ENCODE measurements around the gene R3HDML.

Gene R3HDML

DNA sequence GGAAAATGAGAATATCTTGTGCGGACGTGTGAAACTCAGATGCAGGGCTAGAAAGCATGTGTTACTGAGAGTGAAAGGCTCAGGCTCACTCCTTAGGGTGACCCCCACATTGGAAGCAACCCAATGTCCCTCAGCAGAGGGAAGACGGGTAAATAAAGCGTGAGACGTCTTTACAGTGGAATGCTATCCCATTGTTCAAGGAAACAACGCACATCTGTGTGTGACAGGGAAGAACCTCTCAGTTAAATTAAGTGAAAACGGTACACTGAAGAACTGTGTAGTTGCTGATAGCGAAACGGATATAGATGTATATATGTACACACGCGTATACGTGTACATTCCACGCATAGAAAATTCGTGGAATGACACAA, 19.5 kb downstream of the R3HDML start:
- H3K27ac ChIP-seq (ENCODE audit: low read length) = no peak overlapping the region
- H3K27me3 ChIP-seq (ENCODE audit: insufficient read depth, low read length, poor library complexity) = peaks cover 17% of the 10 kb centered on the region
- H3K9me3 ChIP-seq (ENCODE audit: insufficient read depth, low read length, severe bottlenecking) = no peaks in the 10 kb centered on the region
- no peak overlapping the region for H2AFZ ChIP-seq (ENCODE audit: low read depth, low read length)
- no peak overlapping the region for H3K4me3 ChIP-seq (ENCODE audit: low read depth in 1 of 2, low read length in 2 of 2)
- H4K20me1 ChIP-seq (ENCODE audit: insufficient read depth, low read length) = peaks cover 3% of the 10 kb centered on the region; the same call in 1 of the 2 replicates
- no peak for ATAC-seq (ENCODE audit: insufficient read depth, low read depth)
- no peaks in the 10 kb centered on the region for H3K36me3 ChIP-seq (ENCODE audit: insufficient read depth, low read length)
- no peaks in the 10 kb centered on the region for H3K4me1 ChIP-seq (ENCODE audit: insufficient read depth, low read length)
- TF ChIP-seq, protein P1, sequence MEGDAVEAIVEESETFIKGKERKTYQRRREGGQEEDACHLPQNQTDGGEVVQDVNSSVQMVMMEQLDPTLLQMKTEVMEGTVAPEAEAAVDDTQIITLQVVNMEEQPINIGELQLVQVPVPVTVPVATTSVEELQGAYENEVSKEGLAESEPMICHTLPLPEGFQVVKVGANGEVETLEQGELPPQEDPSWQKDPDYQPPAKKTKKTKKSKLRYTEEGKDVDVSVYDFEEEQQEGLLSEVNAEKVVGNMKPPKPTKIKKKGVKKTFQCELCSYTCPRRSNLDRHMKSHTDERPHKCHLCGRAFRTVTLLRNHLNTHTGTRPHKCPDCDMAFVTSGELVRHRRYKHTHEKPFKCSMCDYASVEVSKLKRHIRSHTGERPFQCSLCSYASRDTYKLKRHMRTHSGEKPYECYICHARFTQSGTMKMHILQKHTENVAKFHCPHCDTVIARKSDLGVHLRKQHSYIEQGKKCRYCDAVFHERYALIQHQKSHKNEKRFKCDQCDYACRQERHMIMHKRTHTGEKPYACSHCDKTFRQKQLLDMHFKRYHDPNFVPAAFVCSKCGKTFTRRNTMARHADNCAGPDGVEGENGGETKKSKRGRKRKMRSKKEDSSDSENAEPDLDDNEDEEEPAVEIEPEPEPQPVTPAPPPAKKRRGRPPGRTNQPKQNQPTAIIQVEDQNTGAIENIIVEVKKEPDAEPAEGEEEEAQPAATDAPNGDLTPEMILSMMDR (IDR thresholded peaks at IDR 0.05; ENCODE audit: borderline replicate concordance, extremely low read depth, low read length, poor library complexity, severe bottlenecking) = no peak
- no peak for TF ChIP-seq EZH2 (IDR thresholded peaks at IDR 0.05; ENCODE audit: borderline replicate concordance, low read depth, low read length, severe bottlenecking)
- no peak for DNase-seq
- no peaks in the 10 kb centered on the region for H3K79me2 ChIP-seq (ENCODE audit: insufficient read depth, low read length)
- H3K9ac ChIP-seq (ENCODE audit: low read depth, low read length) = no peak overlapping the region
- no peak overlapping the region for H3K4me2 ChIP-seq (ENCODE audit: insufficient read depth, low read length)

DNA sequence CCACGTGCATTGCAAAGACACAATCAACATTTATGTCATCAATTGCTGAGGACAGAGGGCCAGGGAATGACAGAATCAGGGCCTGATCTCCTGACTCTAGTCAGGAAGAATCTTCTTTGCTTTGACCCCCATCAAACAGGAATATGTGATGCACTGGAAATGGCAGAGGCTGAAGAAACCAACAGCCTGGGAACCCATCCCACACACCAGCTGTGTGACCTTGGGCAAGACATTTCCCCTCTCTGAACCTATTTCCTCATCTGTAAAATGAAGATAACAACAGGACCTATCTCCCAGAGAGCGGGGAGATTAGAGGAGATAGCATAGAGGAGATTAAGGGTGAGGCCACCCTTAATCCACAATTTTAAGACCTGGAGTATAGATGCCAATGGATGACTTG, 20.2 kb downstream of the R3HDML start:
- Histone ChIP-seq H3K36me3 (ENCODE audit: insufficient read depth, low read length) (no peaks in the 10 kb centered on the region), H2AFZ (ENCODE audit: low read depth, low read length) (no peak overlapping the region), H3K4me1 (ENCODE audit: insufficient read depth, low read length) (no peaks in the 10 kb centered on the region), H3K4me3 (ENCODE audit: low read depth in 1 of 2, low read length in 2 of 2) (no peak overlapping the region), H3K79me2 (ENCODE audit: insufficient read depth, low read length) (no peaks in the 10 kb centered on the region), H3K27me3 (ENCODE audit: insufficient read depth, low read length, poor library complexity) (peaks cover 20% of the 10 kb centered on the region), H3K9ac (ENCODE audit: low read depth, low read length) (no peak overlapping the region), H4K20me1 (ENCODE audit: insufficient read depth, low read length) (peaks cover 3% of the 10 kb centered on the region; the same call in 1 of the 2 replicates), H3K9me3 (ENCODE audit: insufficient read depth, low read length, severe bottlenecking) (no peaks in the 10 kb centered on the region), H3K4me2 (ENCODE audit: insufficient read depth, low read length) (no peak overlapping the region), H3K27ac (ENCODE audit: low read length) (no peak overlapping the region)
- no peak for DNase-seq
- no peak for ATAC-seq (ENCODE audit: insufficient read depth, low read depth)
- no peak for TF ChIP-seq EZH2 (IDR thresholded peaks at IDR 0.05; ENCODE audit: borderline replicate concordance, low read depth, low read length, severe bottlenecking)
- TF ChIP-seq, protein P1 (IDR thresholded peaks at IDR 0.05; ENCODE audit: borderline replicate concordance, extremely low read depth, low read length, poor library complexity, severe bottlenecking) = no peak

DNA sequence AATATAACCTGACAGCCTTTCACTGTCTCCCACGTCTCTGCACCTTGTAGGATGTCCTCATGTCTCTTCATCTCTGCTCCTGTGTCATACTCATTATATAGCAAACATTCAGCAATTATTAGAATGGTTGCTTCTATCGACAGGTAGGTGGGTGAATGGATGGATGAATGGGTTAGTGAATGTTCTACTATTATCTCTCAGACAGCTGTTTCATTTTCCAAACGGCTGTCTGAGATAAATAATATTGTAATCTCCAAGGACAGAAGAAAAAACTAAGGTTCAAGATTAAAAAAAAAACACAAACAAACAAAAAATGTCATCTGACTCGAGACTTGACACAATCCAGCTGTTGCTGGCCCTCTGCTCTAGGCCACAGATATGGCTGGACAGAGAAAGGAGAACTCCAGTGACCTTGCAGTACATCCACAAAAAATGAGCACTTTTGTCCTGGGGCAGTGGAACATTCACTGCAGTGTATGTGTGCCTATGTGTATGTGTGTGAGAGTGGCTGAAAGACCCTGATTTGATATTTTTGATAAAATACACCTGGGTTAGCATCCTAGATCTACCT, 20.8 kb downstream of the R3HDML start:
- Histone ChIP-seq H2AFZ (ENCODE audit: low read depth, low read length) (no peak overlapping the region), H3K79me2 (ENCODE audit: insufficient read depth, low read length) (no peaks in the 10 kb centered on the region), H3K9me3 (ENCODE audit: insufficient read depth, low read length, severe bottlenecking) (no peaks in the 10 kb centered on the region), H3K9ac (ENCODE audit: low read depth, low read length) (no peak overlapping the region), H3K4me2 (ENCODE audit: insufficient read depth, low read length) (no peak overlapping the region), H4K20me1 (ENCODE audit: insufficient read depth, low read length) (no peaks in the 10 kb centered on the region), H3K4me3 (ENCODE audit: low read depth in 1 of 2, low read length in 2 of 2) (no peak overlapping the region), H3K27ac (ENCODE audit: low read length) (no peak overlapping the region), H3K4me1 (ENCODE audit: insufficient read depth, low read length) (no peaks in the 10 kb centered on the region), H3K27me3 (ENCODE audit: insufficient read depth, low read length, poor library complexity) (peaks cover 22% of the 10 kb centered on the region), H3K36me3 (ENCODE audit: insufficient read depth, low read length) (no peaks in the 10 kb centered on the region)
- DNase-seq (no peak), ATAC-seq (ENCODE audit: insufficient read depth, low read depth) (no peak)
- TF ChIP-seq EZH2 (IDR thresholded peaks at IDR 0.05; ENCODE audit: borderline replicate concordance, low read depth, low read length, severe bottlenecking) = no peak
- TF ChIP-seq, protein P1 (IDR thresholded peaks at IDR 0.05; ENCODE audit: borderline replicate concordance, extremely low read depth, low read length, poor library complexity, severe bottlenecking) = no peak

Data from DND-41 (cell line).